ENCODE measurements around the gene WDR47. TPM values are rescaled to one million over a fixed set of nuclear protein-coding genes. Genes with fewer than 3 reads are reported as not detected.
"Not testable (repeated sequence)": the region's sequence is repeated elsewhere in the genome, so short reads cannot be mapped to it uniquely, and the experiment has no call there.

WDR47 gene
- total and polyA plus RNA-seq, 2 of the 8 experiments (the other 6 are each of a cell fraction or from before 2014, with no cell fraction given): 1.9 to 6.7 TPM

DNA sequence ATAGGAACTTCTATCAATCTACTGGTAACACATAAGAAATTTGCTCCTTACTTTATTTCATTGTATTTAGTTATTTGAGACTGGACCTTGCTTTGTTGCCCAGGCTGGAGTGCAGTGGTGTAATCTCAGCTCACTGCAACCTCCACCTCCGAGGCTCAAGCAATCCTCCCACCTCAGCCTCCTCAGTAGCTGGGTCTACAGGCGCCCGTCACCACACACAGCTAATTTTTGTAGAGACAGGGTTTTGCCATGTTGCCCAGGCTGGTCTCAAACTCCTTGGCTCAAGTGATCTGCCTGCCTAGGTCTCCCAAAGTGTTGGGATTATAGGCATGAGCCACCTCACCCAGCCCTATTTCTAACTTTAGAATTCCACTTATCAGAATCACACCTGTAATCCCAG is 10.2 kb upstream of the WDR47 start:
- not testable (repeated sequence) for H2AFZ ChIP-seq (ENCODE audit: low read length); H3K27ac ChIP-seq (ENCODE audit: low read depth, low read length); H3K4me1 ChIP-seq (replicated peaks in 1 of 4; ENCODE audit: control insufficient read depth in 3 of 4, insufficient read depth in 4 of 4, low read length in 3 of 4); H3K79me1 ChIP-seq (ENCODE audit: low read depth, low read length); H3K23ac ChIP-seq (ENCODE audit: insufficient read length); H3K9me3 ChIP-seq (ENCODE audit: insufficient read depth in 2 of 2, low read depth in 1 of 2, low read length in 1 of 2); FAIRE-seq; H4K5ac ChIP-seq (ENCODE audit: insufficient read length, low read depth, low read length); H3K23me2 ChIP-seq (ENCODE audit: low read depth, low read length); H3K9ac ChIP-seq (replicated peaks in 1 of 4; ENCODE audit: extremely low read depth in 1 of 4, low read depth in 3 of 4, low read length in 3 of 4); H3K56ac ChIP-seq (replicated peaks; ENCODE audit: insufficient read length, low read depth, low read length); H4K8ac ChIP-seq (ENCODE audit: extremely low read depth, insufficient read depth, low read length); H3K18ac ChIP-seq (ENCODE audit: extremely low read depth, low read length); H2BK120ac ChIP-seq (replicated peaks; ENCODE audit: low read depth, low read length); H3K14ac ChIP-seq (ENCODE audit: insufficient read length); H2BK5ac ChIP-seq (ENCODE audit: low read depth, low read length); DNase-seq (ENCODE audit: low read depth in 1 of 2, low spot score in 2 of 2); H4K91ac ChIP-seq (replicated peaks; ENCODE audit: insufficient read length, low read length); H3K4me3 ChIP-seq (ENCODE audit: extremely low read depth in 1 of 4, insufficient read depth in 2 of 4, low read depth in 3 of 4, low read length in 4 of 4); H2BK15ac ChIP-seq (ENCODE audit: low read length); H3K36me3 ChIP-seq (ENCODE audit: control insufficient read depth in 2 of 4, insufficient read depth in 4 of 4, low read length in 3 of 4); H2BK20ac ChIP-seq (ENCODE audit: low read length); H4K20me1 ChIP-seq (replicated peaks in 1 of 2; ENCODE audit: control insufficient read depth in 1 of 2, insufficient read depth in 2 of 2, low read length in 2 of 2); H3K27me3 ChIP-seq (replicated peaks in 1 of 4; ENCODE audit: control insufficient read depth in 3 of 4, extremely low read depth in 1 of 4, insufficient read depth in 3 of 4, low read length in 3 of 4); H3K79me2 ChIP-seq (ENCODE audit: control insufficient read depth in 1 of 2, insufficient read depth in 2 of 2, low read length in 2 of 2); H2BK12ac ChIP-seq (ENCODE audit: low read depth, low read length); H2AK5ac ChIP-seq (ENCODE audit: low read depth, low read length); H3K4ac ChIP-seq (replicated peaks; ENCODE audit: insufficient read length, low read depth, low read length); H3K4me2 ChIP-seq (ENCODE audit: insufficient read depth in 1 of 2, low read depth in 2 of 2, low read length in 2 of 2)
- WGBS, 2 experiments (ENCODE audit: extremely low coverage in 1 of 2, insufficient coverage in 1 of 2, insufficient read length in 1 of 2, insufficient replicate concordance in 2 of 2, low coverage in 1 of 2, low lambda C conversion rate in 2 of 2, missing lambda C conversion rate in 1 of 2): 89% methylated on average over 3 of the region's 3 CpGs; no CpG with 5 or more reads in 1 of the 2 experiments
- ChIA-PET CTCF (ENCODE audit: partially characterized antibody) (interaction anchor here (1.3 kb wide), 1 partner anchor 9 kb away, joined by 3 read pairs; no protein-coding TSS in a partner anchor), POLR2A (ENCODE audit: partially characterized antibody) (interaction anchor here (1.3 kb wide), 1 partner anchor 9 kb away, joined by 3 read pairs; no protein-coding TSS in a partner anchor)
